ENCODE data around the gene LCP2. TPM values are rescaled to one million over a fixed set of nuclear protein-coding genes. Genes with fewer than 3 reads are reported as not detected.

The LCP2 gene
- total RNA-seq, 1 experiment from 2014 or later: not detected

DNA sequence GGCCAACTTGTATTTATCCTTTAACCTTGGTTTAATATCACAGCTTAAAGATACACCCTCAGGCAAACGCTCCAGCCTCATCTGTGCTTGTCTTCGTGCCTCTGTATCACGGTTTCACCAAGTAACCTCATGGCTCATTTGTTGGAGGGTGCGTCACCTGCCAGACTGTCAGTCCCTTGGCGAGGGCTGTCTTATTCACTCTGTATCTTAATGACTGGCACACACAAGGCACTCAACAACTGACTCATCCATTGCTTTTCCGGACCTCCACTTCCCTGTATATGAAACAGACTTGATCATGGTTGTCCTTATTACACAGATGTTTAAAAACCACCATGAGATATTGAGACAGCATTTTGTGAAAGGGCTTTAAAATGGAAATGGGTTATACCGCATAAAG, 28.0 kb downstream of the LCP2 start:
- Histone ChIP-seq H3K23ac (ENCODE audit: insufficient read length, low read depth, low read length) (no peak overlapping the region), H3K9me3 (ENCODE audit: control insufficient read depth, low read depth, low read length) (no peaks in the 10 kb centered on the region), H2AK5ac (ENCODE audit: insufficient read length, low read length) (no peak overlapping the region), H3K79me1 (ENCODE audit: insufficient read depth, low read depth, low read length, poor library complexity, severe bottlenecking) (no peaks in the 10 kb centered on the region), H4K20me1 (ENCODE audit: control insufficient read depth, insufficient read depth, insufficient read length) (no peaks in the 10 kb centered on the region), H3K56ac (ENCODE audit: insufficient read length, low read depth, low read length) (no peak overlapping the region), H3K14ac (ENCODE audit: insufficient read depth, low read length) (no peak overlapping the region), H3T11ph (ENCODE audit: low read length) (no peak overlapping the region), H2BK120ac (ENCODE audit: low read depth, low read length, poor library complexity, severe bottlenecking) (no peak overlapping the region), H3K9ac (ENCODE audit: extremely low read depth, insufficient read length, low read length) (no peak overlapping the region), H3K4me1 (ENCODE audit: insufficient read depth, low read length) (peaks cover 8% of the 10 kb centered on the region; the same call in 1 of the 2 replicates), H3K23me2 (ENCODE audit: insufficient read length, low read depth, low read length, poor library complexity, severe bottlenecking) (no peaks in the 10 kb centered on the region), H3K4me2 (ENCODE audit: insufficient read depth, insufficient read length, low read length) (no peak overlapping the region), H2AFZ (ENCODE audit: low read length) (no peak overlapping the region), H3K4ac (ENCODE audit: low read depth, low read length) (no peak overlapping the region), H3K27ac (ENCODE audit: insufficient read length, low read depth, low read length) (no peak overlapping the region), H3K27me3 (ENCODE audit: insufficient read depth, low read length) (no peaks in the 10 kb centered on the region), H2BK15ac (ENCODE audit: low read depth, low read length) (no peak overlapping the region), H3K79me2 (ENCODE audit: insufficient read depth, low read length) (no peaks in the 10 kb centered on the region), H4K8ac (replicated peaks; ENCODE audit: insufficient read length, low read depth, low read length) (no peak overlapping the region), H3K18ac (ENCODE audit: insufficient read length, low read depth, low read length) (no peak overlapping the region), H4K91ac (ENCODE audit: insufficient read length, low read depth, low read length) (no peak overlapping the region), H2BK20ac (ENCODE audit: low read depth, low read length, poor library complexity, severe bottlenecking) (no peak overlapping the region), H4K5ac (ENCODE audit: insufficient read length, low read depth, low read length) (no peak overlapping the region), H2BK5ac (ENCODE audit: insufficient read length, low read length) (no peak overlapping the region), H2BK12ac (ENCODE audit: insufficient read length, low read depth, low read length) (no peak overlapping the region)
- no peak for TF ChIP-seq CTCF (conservative IDR thresholded peaks at IDR 0.05)
- no peak overlapping the region; a peak in 1 of 5 replicates for H3K4me3 Mint-ChIP-seq
- peaks cover 10% of the 10 kb centered on the region for H3K27me3 Mint-ChIP-seq (ENCODE audit: low read depth)
- H3K4me1 Mint-ChIP-seq: peaks cover 43 to 53% of the 10 kb centered on the region in 2 experiments
- H3K27ac Mint-ChIP-seq: no peak overlapping the region
- H3K9me3 Mint-ChIP-seq: no peaks in the 10 kb centered on the region
- no CpG with 5 or more reads among the region's 7 CpGs for WGBS (ENCODE audit: extremely low coverage, insufficient read length, low lambda C conversion rate)
- no peak for DNase-seq
- H3K36me3 Mint-ChIP-seq (ENCODE audit: insufficient read depth in 1 of 3, low read depth in 3 of 3): no peaks in the 10 kb centered on the region; a peak in 1 of 7 replicates

Measured in H9 (cell line).